Neural progenitor cell (in vitro differentiated cells): ENCODE measurements around the gene TSPOAP1. TPM values are rescaled to one million over a fixed set of nuclear protein-coding genes. Genes with fewer than 3 reads are reported as not detected.

Experiments used
- DNase-seq: peaks from one replicate; pipeline ENCODE4 v3.0.0-alpha.2; 2016; ENCODE audit warnings: low spot score
- H2AFZ ChIP-seq: fragments of 200-600 bp; sonication (generic); replicated peaks from 2 replicates; pipeline ENCODE4 v1.6.1; 2016; ENCODE audit warnings: antibody characterized with exemption
- H3F3A ChIP-seq: fragments of 200-600 bp; sonication (generic); 2 replicates; pipeline ENCODE4 v1.6.1; 2016; ENCODE audit warnings: antibody characterized with exemption, low read depth
- H3K27ac ChIP-seq: fragments of 200-600 bp; sonication (generic); 2 replicates; pipeline ENCODE4 v1.5.1; 2016; ENCODE audit warnings: mild to moderate bottlenecking
- H3K27me3 ChIP-seq: fragments of 200-600 bp; sonication (generic); 2 replicates; pipeline ENCODE4 v1.6.1; 2016; ENCODE audit warnings: mild to moderate bottlenecking, moderate library complexity
- H3K36me3 ChIP-seq: fragments of 200-600 bp; sonication (generic); 2 replicates; pipeline ENCODE4 v1.5.1; 2016
- H3K4me1 ChIP-seq: fragments of 200-600 bp; sonication (generic); 2 replicates; pipeline ENCODE4 v1.6.1; 2016; ENCODE audit warnings: mixed run types
- H3K4me2 ChIP-seq: fragments of 200-600 bp; sonication (generic); 2 replicates; pipeline ENCODE4 v1.6.1; 2016
- H3K4me3 ChIP-seq: fragments of 200-600 bp; sonication (generic); 2 replicates; pipeline ENCODE4 v1.5.1; 2016
- H3K79me2 ChIP-seq: fragments of 200-600 bp; sonication (generic); 2 replicates; pipeline ENCODE4 v1.6.1; 2016; ENCODE audit warnings: low read depth
- H3K9ac ChIP-seq: fragments of 200-600 bp; sonication (generic); 2 replicates; pipeline ENCODE4 v1.6.1; 2016
- H3K9me3 ChIP-seq: fragments of 200-600 bp; sonication (generic); 2 replicates; pipeline ENCODE4 v1.5.1; 2016; ENCODE audit warnings: low read depth
- H4K20me1 ChIP-seq: fragments of 200-600 bp; sonication (generic); 2 replicates; pipeline ENCODE4 v1.6.1; 2016; ENCODE audit warnings: low read depth
- H3K27ac Mint-ChIP-seq: 3 replicates; pipeline ENCODE4 v1.8.0; 2021; ENCODE audit warnings: mixed read lengths
- H3K27me3 Mint-ChIP-seq: 2 replicates; pipeline ENCODE4 v1.8.0; 2022; ENCODE audit warnings: low read depth, mild to moderate bottlenecking, inconsistent platforms, moderate library complexity, mixed read lengths; ENCODE audit not compliant: insufficient read depth
- H3K36me3 Mint-ChIP-seq: 3 replicates; pipeline ENCODE4 v1.8.0; 2021; ENCODE audit warnings: mixed read lengths
- H3K4me1 Mint-ChIP-seq: 3 replicates; pipeline ENCODE4 v1.8.0; 2021; ENCODE audit warnings: mixed read lengths
- H3K4me3 Mint-ChIP-seq: 3 replicates; pipeline ENCODE4 v1.8.0; 2021; ENCODE audit warnings: mild to moderate bottlenecking, moderate library complexity, mixed read lengths
- H3K9me3 Mint-ChIP-seq: 3 replicates; pipeline ENCODE4 v1.8.0; 2020; ENCODE audit warnings: mixed read lengths
- EZH2 ChIP-seq: fragments of 200-600 bp; sonication (generic); IDR thresholded peaks from 2 replicates; pipeline ENCODE4 v1.6.1; 2017; ENCODE audit warnings: antibody characterized with exemption, mild to moderate bottlenecking, moderate library complexity
- EZH2phosphoT487 ChIP-seq: fragments of 200-600 bp; sonication (generic); IDR thresholded peaks from 2 replicates; pipeline ENCODE4 v1.6.1; 2017; ENCODE audit warnings: antibody characterized with exemption
- total RNA-seq: library from RNA; depleted of rRNA; stranded (reverse); fragments of >200 nt; gene quantifications from 2 replicates; pipeline ENCODE4 v1.2.3, GENCODE V29; 2015; ENCODE audit warnings: low replicate concordance
- TF ChIP-seq, protein P1 (sequence below): fragments of 200-600 bp; sonication (generic); IDR thresholded peaks from 2 replicates; pipeline ENCODE4 v1.5.1; 2017; ENCODE audit warnings: antibody characterized with exemption, mild to moderate bottlenecking

The TSPOAP1 gene
- total RNA-seq, 1 donor from 2014 or later, result 13.8 TPM

DNA sequence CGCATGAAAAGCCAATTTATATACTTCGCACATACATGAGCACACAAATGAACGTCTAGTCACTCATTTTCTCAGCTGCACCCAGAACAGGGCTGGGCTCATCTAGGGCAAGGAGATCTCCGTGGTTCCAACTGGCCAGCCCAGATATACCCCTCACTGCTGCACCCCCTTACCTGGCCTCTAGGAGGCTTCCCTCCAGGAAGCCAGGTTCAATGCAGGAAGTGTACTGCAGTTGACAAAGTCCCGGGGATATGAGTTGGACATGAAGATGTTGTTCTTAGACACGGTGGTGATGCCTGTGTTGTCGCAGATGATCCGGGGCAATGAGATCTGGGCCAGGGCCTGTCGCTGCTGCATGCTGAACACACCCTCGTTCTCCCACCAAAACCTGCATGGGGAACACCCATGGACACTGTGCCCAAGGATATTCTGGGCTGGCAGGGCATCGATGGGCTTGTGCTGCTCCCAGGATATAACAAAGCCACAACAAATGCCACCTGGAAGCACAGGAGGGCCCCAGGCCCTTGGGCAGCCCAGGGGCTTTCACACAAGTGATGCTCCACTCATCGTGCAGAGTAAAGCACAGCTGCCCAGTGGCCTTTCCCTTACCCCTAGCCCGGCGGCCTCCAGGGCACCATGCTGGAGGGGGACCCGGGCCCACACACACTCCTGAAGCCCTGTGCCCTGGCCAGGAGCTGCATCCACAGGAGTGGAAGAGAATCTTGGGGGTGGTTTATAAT, 57.9 kb downstream of the TSPOAP1 start:
- no peak overlapping the region for H3K4me2 ChIP-seq
- no peaks in the 10 kb centered on the region for H3K36me3 ChIP-seq
- no peak overlapping the region for H3K9ac ChIP-seq
- Mint-ChIP-seq H3K27ac (peak overlapping the region; percentile 13), H3K36me3 (no peaks in the 10 kb centered on the region), H3K9me3 (peaks cover 2% of the 10 kb centered on the region), H3K27me3 (peaks cover 6% of the 10 kb centered on the region), H3K4me3 (no peak overlapping the region), H3K4me1 (no peaks in the 10 kb centered on the region)
- no peaks in the 10 kb centered on the region for H3K9me3 ChIP-seq
- H3K27ac ChIP-seq, result no peak overlapping the region
- no peaks in the 10 kb centered on the region for H3F3A ChIP-seq
- H2AFZ ChIP-seq, result no peak overlapping the region
- no peak for DNase-seq
- TF ChIP-seq EZH2 (no peak), EZH2phosphoT487 (no peak)
- TF ChIP-seq, protein P1, sequence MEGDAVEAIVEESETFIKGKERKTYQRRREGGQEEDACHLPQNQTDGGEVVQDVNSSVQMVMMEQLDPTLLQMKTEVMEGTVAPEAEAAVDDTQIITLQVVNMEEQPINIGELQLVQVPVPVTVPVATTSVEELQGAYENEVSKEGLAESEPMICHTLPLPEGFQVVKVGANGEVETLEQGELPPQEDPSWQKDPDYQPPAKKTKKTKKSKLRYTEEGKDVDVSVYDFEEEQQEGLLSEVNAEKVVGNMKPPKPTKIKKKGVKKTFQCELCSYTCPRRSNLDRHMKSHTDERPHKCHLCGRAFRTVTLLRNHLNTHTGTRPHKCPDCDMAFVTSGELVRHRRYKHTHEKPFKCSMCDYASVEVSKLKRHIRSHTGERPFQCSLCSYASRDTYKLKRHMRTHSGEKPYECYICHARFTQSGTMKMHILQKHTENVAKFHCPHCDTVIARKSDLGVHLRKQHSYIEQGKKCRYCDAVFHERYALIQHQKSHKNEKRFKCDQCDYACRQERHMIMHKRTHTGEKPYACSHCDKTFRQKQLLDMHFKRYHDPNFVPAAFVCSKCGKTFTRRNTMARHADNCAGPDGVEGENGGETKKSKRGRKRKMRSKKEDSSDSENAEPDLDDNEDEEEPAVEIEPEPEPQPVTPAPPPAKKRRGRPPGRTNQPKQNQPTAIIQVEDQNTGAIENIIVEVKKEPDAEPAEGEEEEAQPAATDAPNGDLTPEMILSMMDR, result peak; percentile 32
- H3K79me2 ChIP-seq, result no peaks in the 10 kb centered on the region
- no peaks in the 10 kb centered on the region for H3K27me3 ChIP-seq
- H3K4me1 ChIP-seq, result no peaks in the 10 kb centered on the region
- H3K4me3 ChIP-seq, result no peak overlapping the region
- H4K20me1 ChIP-seq, result no peaks in the 10 kb centered on the region

DNA sequence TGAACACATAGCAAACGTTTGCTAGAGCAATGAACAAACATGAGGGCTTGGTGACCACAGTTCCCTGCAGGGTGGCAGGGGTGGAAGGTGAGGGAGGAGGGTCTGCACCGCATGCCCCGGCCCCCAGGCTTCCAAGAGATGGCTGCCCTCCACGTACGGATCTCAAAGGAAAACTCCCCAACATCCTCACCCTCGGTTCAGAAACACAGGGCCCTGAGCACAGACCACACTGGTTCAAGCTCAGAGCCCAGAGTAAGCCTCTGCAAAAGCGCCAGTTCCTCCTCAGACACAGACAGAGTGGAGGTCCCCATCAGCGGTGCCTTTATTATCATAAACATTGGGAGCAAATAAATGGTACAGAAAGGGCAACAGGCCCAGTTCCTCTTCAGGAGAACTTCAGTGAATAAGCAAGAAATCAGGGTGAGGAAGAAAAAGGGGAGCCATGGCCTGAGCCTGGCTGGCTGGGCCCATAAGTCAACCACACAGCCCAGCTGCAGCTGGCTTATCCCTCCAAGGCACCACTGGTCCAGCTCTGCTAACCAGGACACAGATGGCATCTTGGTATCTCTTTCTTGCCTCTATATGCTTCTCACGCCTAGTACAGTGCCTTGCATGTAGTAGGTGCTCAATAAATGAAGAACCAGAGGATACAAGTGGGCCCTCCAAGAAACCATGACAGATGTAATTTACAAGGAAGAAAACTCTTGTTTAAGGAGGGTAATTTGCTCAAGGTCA, 58.9 kb downstream of the TSPOAP1 start:
- TF ChIP-seq EZH2, result no peak
- no peak for TF ChIP-seq EZH2phosphoT487
- TF ChIP-seq, protein P1, result no peak
- no peaks in the 10 kb centered on the region for H3K36me3 Mint-ChIP-seq
- H3K9ac ChIP-seq, result no peak overlapping the region
- no peak overlapping the region for H3K4me3 ChIP-seq
- no peaks in the 10 kb centered on the region for H4K20me1 ChIP-seq
- H3K27me3 Mint-ChIP-seq, result peaks cover 6% of the 10 kb centered on the region
- H3K27ac Mint-ChIP-seq, result no peak overlapping the region
- H3K9me3 Mint-ChIP-seq, result peaks cover 2% of the 10 kb centered on the region
- H3K27ac ChIP-seq, result no peak overlapping the region
- peaks cover 7% of the 10 kb centered on the region for H3K27me3 ChIP-seq
- H3F3A ChIP-seq, result no peaks in the 10 kb centered on the region
- H3K9me3 ChIP-seq, result no peaks in the 10 kb centered on the region
- no peak for DNase-seq
- no peaks in the 10 kb centered on the region for H3K4me1 ChIP-seq
- H3K4me2 ChIP-seq, result no peak overlapping the region
- no peaks in the 10 kb centered on the region for H3K36me3 ChIP-seq
- H2AFZ ChIP-seq, result no peak overlapping the region
- H3K4me1 Mint-ChIP-seq, result no peaks in the 10 kb centered on the region
- H3K79me2 ChIP-seq, result no peaks in the 10 kb centered on the region
- no peak overlapping the region for H3K4me3 Mint-ChIP-seq

DNA sequence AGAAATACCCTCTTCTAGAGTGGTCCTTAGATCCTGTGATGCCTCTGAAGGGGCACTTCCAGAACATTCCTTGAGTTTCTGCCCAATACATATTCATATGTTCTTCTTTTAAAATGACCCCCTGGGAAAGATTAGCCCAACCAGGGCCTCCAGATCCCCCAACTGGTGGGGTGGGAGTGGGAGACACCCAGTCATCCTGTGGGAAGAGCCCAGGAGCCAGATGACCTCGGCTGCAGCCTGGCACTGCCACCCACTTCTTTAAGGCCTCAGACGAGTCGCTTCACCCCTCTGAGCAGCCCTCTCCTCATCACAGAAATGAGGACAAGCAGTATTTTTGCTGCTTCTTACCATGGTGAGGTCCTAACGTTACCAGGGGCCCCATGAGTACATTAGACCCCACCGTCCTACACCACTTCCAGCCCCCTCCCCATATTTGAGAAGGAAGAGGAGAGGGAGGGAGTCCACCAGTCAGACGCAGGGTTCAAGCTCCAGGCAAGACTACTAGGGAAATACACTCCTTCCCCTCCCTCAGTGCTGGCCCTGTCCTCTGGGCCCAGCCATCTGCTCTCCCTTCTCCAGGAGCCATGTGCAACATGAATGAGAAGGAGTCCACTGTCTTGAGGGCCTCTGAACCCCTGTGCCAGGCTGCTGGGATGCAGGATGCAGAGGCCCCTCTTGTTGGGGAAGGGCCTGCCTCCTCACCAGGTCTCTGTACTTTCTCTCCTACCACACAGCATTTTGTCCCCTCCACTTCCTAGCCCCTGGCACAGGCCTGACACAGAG, 59.6 kb downstream of the TSPOAP1 start:
- TF ChIP-seq, protein P1, result no peak
- TF ChIP-seq EZH2phosphoT487, result no peak
- no peak for TF ChIP-seq EZH2
- H2AFZ ChIP-seq, result no peak overlapping the region
- no peak for DNase-seq
- H3K27me3 ChIP-seq, result peaks cover 15% of the 10 kb centered on the region
- no peaks in the 10 kb centered on the region for H3K79me2 ChIP-seq
- Mint-ChIP-seq H3K4me3 (no peak overlapping the region), H3K36me3 (no peaks in the 10 kb centered on the region), H3K27ac (no peak overlapping the region), H3K27me3 (peaks cover 6% of the 10 kb centered on the region), H3K9me3 (no peaks in the 10 kb centered on the region), H3K4me1 (no peaks in the 10 kb centered on the region)
- no peak overlapping the region for H3K4me2 ChIP-seq
- no peaks in the 10 kb centered on the region for H3F3A ChIP-seq
- H3K4me1 ChIP-seq, result no peaks in the 10 kb centered on the region
- H3K36me3 ChIP-seq, result no peaks in the 10 kb centered on the region
- no peak overlapping the region for H3K9ac ChIP-seq
- no peaks in the 10 kb centered on the region for H3K9me3 ChIP-seq
- no peaks in the 10 kb centered on the region for H4K20me1 ChIP-seq
- no peak overlapping the region for H3K27ac ChIP-seq
- no peak overlapping the region for H3K4me3 ChIP-seq
